HL-60 (cell line): ENCODE data around the gene PGS1.

ENCODE experiments used
- DNase-seq, 2 experiments: peaks; one replicate each; pipeline ENCODE4 v3.0.0-alpha.2; 2010 to 2020; ENCODE audit warnings: low read depth in 1 of 2, low spot score in 1 of 2
- H3K27ac ChIP-seq: fragments of 250-450 bp; sonication (Bioruptor Pico); replicated peaks from 2 replicates; pipeline ENCODE4 v1.5.1; 2020; ENCODE audit warnings: mild to moderate bottlenecking, moderate library complexity
- H3K27me3 ChIP-seq: fragments of 250-450 bp; sonication (Bioruptor Pico); 2 replicates; pipeline ENCODE4 v1.5.1; 2021; ENCODE audit warnings: mild to moderate bottlenecking, moderate library complexity; ENCODE audit not compliant: insufficient read depth, poor library complexity, severe bottlenecking
- H3K4me3 ChIP-seq: replicated peaks from 2 replicates; pipeline ENCODE4 v1.5.1; 2011; ENCODE audit warnings: mild to moderate bottlenecking, control low read depth, low read length; ENCODE audit not compliant: insufficient read depth
- GABPA ChIP-seq: IDR thresholded peaks from 2 replicates; pipeline ENCODE4 v1.6.1; 2012; ENCODE audit warnings: low read depth
- POLR2AphosphoS5 ChIP-seq: IDR thresholded peaks from 2 replicates; pipeline ENCODE4 v1.6.1; 2012; ENCODE audit warnings: low read depth
- REST ChIP-seq: IDR thresholded peaks from 2 replicates; pipeline ENCODE4 v1.6.1; 2012; ENCODE audit warnings: low read depth; ENCODE audit not compliant: insufficient replicate concordance
- SPI1 ChIP-seq: IDR thresholded peaks from 2 replicates; pipeline ENCODE4 v1.6.1; 2012; ENCODE audit warnings: low read depth, mild to moderate bottlenecking, borderline replicate concordance
- TF ChIP-seq, protein P1 (sequence below): IDR thresholded peaks from one replicate; pipeline ENCODE4 v1.5.1; 2011; ENCODE audit warnings: low read length, control low read depth, inconsistent platforms; ENCODE audit not compliant: insufficient read depth

PGS1 gene

DNA sequence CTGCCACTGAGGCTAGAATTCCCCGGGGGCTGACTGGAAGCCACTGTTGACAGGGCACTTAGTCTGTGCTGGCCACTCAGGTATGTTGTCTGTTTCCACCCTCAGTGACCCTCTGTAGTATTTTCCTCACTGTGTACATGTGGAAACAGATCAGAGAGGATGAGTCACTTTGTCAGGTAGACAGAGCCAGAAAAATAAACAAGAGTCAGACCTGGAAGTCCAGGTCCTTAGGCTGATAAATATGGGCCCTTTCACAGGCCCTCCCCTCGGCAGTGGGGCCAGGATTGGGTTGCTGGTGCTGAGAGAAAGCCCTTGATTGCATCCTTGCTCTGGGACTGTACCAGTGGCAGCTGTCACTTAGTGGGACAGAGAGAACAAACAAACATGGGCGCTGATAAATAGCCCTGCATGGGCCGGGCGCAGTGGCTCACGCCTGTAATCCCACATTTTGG, 21.3 kb downstream of the PGS1 start:
- TF ChIP-seq POLR2AphosphoS5: no peak
- TF ChIP-seq REST: no peak
- TF ChIP-seq SPI1: no peak
- TF ChIP-seq, protein P1, sequence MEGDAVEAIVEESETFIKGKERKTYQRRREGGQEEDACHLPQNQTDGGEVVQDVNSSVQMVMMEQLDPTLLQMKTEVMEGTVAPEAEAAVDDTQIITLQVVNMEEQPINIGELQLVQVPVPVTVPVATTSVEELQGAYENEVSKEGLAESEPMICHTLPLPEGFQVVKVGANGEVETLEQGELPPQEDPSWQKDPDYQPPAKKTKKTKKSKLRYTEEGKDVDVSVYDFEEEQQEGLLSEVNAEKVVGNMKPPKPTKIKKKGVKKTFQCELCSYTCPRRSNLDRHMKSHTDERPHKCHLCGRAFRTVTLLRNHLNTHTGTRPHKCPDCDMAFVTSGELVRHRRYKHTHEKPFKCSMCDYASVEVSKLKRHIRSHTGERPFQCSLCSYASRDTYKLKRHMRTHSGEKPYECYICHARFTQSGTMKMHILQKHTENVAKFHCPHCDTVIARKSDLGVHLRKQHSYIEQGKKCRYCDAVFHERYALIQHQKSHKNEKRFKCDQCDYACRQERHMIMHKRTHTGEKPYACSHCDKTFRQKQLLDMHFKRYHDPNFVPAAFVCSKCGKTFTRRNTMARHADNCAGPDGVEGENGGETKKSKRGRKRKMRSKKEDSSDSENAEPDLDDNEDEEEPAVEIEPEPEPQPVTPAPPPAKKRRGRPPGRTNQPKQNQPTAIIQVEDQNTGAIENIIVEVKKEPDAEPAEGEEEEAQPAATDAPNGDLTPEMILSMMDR: no peak
- TF ChIP-seq GABPA: no peak
- DNase-seq: no peak

DNA sequence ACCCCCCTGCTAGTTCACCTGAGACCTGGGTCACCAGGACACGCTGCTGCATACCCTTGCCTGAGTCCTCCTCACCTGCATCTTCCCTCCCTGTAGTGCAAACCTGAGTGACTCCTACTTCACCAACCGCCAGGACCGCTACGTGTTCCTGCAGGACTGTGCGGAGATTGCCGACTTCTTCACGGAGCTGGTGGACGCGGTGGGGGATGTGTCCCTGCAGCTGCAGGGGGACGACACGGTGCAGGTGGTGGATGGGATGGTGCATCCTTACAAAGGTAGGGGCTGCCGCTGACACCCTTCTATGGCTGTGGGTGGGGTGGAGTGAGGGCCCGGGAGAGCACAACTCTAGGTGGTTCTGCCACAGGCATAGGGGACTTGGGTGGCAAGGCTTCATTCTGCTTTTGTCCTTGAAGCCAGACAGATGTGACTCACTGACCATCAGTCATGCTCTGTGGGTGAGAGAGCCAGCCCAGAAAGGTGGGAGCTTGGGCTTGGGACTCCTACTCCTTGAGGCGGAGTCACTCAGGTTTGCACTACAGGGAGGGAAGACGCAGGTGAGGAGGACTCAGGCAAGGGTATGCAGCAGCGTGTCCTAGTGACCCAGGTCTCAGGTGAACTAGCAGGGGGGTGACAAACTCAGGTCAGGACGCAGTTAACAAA, 22.3 kb downstream of the PGS1 start:
- TF ChIP-seq GABPA (no peak), SPI1 (no peak), REST (no peak), POLR2AphosphoS5 (no peak)
- TF ChIP-seq, protein P1: no peak
- DNase-seq: no peak
- H3K27ac ChIP-seq: no peak overlapping the region
- no peaks in the 10 kb centered on the region for H3K27me3 ChIP-seq
- no peak overlapping the region for H3K4me3 ChIP-seq

More for the DNA sequence above, 21.3 kb downstream of the PGS1 start:
- Histone ChIP-seq H3K27ac (no peak overlapping the region), H3K27me3 (no peaks in the 10 kb centered on the region), H3K4me3 (no peak overlapping the region)

DNA sequence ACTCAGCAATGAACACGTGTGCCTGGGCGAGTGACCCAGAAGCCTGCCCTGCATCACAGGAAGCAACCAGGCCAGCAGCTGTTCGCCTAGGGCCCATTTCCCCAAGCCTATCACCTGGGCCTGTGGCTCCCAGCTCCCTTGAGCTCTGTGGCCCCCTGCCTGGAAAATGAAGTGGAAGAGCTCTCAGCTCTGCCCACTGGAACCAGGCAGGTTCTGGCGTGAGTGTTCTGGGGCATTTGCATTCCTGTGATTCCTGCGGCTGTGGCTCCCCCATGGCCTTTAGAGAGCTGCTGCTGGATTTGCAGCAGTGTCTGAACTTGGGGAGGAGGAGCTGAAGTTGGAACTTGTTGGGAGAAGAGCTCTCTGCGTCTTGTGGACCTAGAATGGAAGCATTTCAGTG, 22.8 kb downstream of the PGS1 start:
- TF ChIP-seq, protein P1: no peak
- TF ChIP-seq SPI1: no peak
- no peak for TF ChIP-seq REST
- no peak for TF ChIP-seq GABPA
- TF ChIP-seq POLR2AphosphoS5: no peak
- Histone ChIP-seq H3K27me3 (no peaks in the 10 kb centered on the region), H3K27ac (no peak overlapping the region), H3K4me3 (no peak overlapping the region)
- DNase-seq: no peak
